NCI-H446 (cell line): ENCODE measurements around the gene GRIN2C.

Experiments
- DNase-seq, 2 experiments: peaks; one replicate each; lab custom pipeline; 2025; lab: John Stamatoyannopoulos, UW

GRIN2C gene

DNA sequence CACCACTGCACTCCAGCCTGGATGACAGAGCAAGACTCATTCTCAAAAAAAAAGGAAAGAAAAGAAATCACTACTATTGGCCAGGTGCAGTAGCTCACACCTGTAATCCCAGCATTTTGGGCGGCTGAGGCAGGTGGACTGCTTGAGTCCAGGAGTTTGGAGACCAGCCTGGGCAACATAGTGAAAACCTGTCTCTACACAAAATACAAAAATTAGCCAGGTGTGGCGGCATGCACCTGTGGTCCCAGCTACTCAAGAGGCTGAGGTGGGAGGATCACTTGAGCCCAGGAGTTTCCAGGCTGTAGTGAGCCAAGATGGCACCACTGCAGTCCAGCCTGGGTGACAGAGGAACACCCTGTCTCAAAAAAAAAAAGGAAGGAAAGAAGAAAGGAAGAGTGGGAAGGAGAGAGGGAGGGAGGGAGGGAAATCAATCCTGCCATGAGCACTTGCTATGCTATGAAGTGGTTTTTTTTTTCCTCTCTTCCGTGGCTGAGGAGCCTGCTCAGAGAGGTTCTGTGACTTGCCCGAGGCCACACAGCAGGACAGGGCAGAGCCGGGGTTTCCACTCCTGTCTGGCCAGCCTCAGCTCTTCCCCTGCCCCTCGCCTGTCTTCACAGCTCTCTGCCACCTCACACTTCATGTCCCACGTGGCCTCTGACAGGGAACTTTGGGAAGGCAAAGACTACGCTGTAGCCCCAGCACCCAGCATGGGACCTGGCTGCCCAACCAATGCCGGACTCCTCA, 10.9 kb downstream of the GRIN2C start:
- no peak for DNase-seq

DNA sequence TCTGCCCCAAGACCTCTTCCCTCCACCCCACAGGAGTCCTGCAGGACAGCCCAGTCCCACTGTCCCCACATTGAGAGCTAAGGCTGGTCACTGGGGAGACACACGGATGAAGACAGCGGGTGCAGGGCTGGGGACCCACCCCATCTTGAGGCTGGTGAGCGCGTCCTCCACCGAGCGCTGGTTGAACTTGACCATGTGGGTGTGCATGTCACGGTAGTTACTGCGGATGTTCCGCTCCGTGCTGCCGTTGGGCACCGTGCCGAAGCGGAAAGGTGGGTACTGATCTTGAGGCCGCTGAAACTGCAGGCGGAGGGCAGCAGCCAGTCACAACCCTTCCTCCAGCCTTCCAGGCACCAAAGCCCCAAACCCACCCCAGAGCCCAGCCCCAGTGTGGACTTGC, 13.1 kb downstream of the GRIN2C start:
- no peak for DNase-seq

DNA sequence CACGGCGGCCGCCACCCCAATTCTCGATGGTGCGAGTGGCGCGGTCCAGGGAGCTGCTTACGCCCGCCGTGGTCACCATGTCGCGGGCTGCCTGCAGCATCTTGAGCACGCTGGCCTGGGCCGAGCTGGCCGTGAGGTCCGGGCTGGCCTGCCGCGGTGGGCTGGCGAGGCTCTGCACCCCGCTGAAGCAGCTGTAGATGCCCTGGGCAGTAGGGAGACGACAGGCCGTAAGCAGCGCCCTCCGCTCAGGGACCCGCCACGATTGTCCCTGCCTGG, 16.4 kb downstream of the GRIN2C start:
- no peak for DNase-seq

DNA sequence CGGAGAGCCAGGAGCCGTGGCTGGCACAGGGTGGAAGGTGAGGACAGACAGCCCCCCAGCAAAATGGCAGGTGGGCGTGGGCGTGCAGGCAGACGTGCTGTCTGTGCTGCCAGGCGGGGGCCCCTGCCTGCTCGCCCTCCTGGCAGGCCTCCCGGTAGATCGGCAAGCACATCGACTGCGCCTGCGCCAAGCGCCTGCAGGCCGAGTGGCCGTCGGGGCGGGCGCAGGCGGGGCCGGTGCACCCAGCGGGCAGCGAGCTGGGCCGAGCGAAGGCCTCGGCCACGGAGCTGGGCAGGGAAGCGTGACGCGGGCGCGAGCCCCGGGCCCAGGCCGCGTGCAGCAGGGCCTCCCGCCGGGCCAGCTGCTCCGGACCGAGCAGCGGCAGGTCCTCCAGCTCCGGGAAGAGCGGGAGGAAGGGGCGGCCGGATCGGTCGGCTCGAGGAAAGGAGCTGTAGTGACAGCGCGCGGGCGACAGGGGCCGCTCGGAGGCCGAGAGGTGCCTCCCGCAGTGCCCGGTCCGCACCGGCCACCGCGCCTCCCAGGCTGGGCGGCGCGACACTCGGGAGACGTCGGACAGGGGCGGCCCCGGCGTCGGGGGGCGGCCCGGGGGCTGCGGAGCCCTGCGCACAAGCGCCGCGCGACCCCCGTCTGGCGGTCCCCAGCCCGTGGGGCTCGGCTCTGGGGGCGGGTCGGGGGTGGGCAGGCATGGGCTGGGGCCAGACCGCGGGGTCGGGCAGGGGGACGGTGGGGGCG, 16.9 kb downstream of the GRIN2C start:
- peak; percentile 86 to 95 for DNase-seq

DNA sequence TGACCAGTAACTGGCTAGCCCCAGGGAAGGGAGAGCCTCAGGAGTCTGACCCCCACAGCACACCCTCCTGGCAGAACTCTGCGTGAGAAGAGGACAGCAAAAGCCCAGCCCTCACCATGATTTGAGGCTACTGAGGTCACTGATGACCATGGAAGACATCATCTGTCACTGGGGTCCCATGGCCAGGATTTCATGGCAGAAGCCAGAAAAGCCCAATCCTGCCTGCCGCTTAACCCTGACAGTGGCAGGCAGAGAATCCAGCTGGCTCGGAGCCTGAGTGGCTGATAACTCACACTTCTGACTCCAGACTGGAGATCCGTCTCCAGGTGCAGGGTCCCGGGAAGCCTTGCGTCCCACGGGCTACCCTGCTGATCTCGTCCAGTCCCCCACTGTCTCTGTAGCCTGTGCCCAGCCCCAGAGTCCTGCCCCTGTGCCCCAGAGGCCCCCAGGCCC, 17.5 kb downstream of the GRIN2C start:
- DNase-seq = peak; percentile 86 to 93

DNA sequence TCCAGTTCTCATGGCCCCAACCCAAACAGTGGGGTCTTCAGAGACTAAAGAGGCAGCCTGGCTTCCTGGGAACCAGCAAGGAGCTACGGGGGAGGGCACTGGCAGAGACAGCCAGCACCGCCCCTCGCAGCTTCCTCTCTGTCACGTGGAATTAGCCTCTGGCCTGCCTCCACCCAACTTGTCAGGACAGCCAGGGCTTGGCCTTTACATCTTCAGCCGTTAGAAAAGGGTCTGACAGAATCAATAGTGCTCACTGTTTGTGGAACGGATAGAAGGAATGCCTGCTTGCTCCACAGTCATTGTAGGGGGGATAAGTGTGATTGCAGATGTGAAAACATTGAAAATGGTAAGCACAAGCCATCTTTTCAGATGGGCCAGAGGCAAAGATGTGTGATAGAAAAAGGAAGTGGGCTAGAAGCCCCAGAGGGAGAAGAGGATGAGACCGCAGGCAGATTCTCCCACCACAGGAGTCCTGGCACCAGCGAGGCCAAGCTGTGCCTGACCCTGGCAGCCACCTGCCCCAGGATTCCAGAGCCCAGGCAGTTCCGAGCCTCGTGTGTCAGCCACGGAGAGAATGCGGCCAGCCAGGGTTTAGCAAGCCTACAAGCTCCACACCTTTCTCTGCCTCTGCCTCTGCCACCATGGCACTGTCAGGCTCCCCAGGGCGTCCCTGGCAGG, 18.6 kb downstream of the GRIN2C start:
- peak; percentile 95 to 97 for DNase-seq

DNA sequence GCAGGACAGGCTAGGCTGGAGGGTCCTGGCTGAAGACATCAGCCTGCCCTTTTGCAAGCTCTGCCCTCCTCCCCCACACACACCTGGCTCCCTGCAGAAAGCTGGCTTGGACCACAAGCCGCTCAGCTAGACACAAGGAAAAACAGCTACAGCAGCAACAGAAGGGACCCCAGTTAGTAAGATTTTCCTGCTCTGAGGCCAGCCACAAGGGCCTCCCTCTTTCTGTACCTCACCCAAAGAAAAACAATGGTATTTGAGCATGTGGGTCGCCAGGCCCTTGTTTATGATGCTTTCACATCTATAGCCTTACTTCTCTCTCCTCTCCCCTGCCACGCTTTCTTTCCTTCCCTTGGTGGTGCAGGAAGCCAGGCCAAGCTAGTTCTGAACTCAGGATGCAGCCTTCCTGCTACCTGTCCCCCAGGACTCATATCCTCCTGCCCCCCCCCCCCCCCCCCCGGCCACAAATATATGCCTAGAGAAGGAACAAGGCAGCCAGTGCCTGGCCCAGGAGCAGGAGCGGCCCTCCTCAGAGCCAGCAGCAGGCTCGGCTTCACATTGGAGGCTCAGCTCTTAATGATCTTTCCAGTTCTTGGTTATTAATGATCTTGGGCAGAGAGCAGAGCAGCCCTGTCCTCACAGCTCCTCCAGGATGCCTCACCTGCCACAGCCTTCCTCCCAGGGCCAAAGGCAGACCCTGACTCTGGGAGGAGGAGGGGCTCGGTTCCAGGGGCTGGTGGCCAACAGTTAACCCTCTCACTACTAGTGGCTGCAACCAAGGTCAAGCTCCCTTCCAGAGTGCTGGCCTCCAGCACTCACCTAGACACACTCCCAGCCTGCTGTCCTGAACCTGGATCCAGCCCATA, 19.5 kb downstream of the GRIN2C start:
- peak in 1 of 2 experiments; percentile 62 for DNase-seq

DNA sequence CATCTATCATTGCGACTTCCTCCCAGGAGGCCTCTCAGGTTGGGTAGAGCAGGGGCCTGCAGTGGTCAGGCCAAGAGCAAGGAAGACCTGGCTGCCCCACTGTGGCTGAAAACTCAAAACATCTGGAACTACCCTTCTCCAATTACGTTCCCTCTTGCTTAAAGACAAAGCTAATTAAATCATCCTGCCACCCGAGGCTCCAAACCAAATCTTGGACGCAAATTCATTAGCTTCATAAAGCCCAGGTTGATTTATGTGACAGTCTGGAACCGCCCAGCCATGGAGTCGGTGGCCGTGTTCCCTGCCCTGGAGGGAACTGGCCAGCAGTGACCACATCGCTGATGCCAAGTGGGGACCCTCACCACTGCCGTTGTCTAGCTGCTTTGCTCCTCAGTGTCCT, 21.4 kb downstream of the GRIN2C start:
- no peak for DNase-seq

DNA sequence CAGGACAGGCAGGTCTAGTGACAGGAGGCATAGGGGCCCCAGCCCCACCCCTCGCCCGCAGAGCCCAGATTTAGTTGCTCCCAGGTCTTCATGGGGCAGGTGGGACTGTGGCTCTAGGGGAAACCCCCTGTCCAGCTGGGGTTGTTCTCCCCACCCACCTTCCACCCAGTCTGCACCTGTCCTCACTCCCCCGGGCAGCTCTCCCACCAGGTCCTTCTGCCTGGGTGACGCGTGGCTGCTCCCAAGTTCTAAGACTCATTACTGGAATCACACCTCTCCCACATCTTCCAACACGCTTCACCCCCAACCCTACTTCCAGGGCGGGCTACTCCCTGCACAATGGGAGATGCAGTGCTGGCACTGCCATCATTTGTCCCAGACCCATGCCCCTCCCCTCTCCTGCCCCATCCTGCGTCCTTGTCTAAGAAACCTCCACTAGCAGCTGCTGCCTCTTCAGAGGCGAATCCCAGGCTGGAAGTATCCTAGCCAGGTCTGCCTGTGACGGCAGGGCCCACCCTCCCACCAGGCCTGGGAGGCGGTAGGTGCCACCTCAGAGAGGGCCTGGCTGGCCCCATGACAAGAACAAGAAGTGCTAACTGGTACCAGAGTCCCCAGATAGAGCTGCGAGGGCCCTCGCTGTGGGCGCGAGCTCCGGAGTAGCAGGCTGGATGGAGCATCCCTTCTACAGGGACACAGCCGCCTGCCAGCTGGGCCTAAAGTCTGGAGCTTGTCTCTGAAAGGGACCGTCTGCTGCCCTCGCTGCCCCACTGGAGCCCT, 22.8 kb downstream of the GRIN2C start:
- no peak for DNase-seq

DNA sequence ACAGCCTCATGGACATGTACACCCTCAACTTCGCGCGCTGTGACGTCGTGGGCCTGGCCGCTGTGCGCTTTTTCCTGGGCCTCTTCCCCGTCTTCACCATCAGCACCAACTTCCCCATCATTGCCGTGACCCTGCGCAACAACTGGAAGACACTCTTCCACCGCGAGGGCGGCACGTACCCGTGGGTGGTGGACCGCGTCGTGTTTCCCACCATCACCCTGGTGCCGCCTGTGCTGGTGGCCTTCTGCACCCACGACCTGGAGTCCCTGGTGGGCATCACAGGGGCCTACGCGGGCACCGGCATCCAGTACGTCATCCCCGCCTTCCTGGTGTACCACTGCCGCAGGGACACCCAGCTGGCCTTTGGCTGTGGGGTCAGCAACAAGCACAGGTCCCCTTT, 23.5 kb downstream of the GRIN2C start:
- DNase-seq = no peak

DNA sequence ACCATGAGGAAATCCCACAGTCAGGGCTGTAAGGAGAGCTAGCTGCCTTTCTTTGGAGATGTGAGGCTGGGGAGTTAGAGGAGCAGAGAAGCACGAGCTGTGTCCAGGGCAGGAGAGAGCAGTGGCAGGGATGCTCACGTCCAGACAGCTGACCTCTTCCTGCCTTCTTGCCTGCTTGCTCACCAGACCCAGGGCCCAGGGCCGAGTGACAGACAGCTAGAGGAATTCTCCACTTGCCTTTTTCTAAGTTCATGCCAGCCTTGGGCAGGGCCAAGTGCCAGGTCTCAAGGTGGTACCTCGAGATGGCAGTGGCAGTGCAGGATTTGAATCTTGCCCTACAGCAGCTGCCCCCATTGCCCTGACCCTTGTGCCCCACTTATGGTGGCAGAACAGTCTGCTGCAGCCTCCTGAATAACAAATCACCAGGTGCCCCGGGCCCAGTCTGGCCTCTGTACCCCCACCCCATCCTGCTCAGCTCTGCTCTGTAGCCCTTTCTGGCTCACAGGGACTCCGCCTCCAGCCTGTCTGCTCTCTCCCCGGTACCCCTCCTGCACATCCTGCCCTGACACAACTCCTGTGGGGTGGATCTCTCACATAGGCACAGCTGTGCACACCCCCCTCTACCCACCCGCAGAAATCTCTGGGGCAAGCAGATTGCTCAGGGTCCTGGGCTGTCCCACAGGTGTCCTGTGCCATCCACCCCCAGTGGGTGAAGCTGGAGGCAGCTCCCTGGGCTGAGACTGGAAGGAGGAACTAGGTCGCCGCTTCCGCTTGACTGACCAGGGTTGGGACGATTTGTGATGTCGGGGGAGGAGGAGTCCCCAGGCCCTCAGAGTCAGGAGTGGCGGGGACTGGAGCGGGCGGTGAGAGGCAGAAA, 25.9 kb downstream of the GRIN2C start:
- no peak for DNase-seq

DNA sequence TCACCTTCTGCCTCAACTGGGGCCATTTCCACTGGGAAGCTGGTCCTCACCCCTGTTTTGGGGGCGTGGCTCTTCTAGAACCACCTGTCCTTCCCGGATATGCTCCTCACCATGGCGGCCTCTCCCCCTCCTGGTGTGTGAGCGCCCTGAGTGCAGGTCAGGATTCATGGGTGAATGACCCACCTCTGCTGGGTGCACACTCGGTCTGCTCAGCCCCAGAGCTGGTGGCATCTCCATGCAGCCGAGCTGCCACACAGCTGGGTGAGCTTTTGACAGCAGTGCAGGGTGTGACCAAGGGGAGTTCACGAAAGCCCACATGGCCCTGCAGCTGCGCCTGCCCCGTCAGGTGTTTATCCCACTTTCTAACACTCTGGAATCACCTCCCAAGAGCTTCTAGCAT, 27.3 kb downstream of the GRIN2C start:
- no peak for DNase-seq

DNA sequence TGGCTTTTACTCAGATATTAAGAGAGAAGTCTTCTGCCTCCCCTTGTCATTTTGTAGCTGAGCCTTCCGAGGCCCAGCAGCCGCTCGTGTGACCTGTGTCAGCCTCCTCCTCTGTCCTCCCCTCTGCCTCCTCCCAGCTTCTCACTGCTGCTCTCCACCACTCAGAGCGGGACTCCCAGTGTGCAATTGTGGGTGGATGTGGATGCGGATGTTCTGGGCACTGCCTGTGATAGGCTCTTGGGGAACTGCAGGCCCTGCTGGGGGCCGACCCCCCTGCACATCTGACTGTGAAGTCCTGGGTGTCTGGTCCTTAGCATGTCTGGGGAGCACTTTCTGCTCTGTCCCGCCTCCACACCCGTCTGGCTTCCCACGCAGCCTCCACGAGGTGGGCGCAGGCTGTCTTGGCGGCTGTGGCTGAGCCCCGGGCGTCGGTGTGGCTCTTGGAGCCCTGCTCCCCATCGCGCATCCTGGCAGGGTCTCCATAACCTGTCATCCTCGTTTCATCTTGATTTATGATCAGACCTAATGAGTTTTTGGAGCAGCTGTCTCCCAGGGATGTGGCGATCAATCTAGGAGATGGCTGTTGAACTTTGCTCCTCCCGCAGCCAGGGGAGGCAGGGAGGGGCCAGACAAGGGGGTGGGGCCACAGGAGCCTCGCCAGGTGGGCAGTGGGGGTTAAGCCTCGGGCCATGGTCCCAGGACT, 28.1 kb downstream of the GRIN2C start:
- DNase-seq = peak; percentile 84 to 93

DNA sequence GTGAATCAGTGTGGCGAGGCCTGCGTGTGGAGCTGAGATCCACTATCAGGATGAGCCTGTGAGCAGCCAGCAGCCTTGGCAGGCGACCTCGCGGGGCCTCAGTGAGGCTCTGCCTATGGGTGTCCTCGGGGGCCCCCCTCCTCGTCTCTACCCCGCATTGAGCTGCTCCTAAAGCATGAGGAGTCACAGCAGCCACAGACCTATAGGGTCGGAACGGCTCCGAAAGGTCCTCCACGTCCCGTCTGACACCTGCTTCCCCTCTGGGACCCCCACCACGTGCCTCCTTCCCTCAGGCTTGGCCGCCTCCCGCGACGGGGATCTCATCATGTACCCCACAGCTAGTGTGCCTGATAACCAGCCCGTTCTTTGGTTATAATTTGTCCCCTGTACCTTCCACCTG, 28.8 kb downstream of the GRIN2C start:
- no peak for DNase-seq

DNA sequence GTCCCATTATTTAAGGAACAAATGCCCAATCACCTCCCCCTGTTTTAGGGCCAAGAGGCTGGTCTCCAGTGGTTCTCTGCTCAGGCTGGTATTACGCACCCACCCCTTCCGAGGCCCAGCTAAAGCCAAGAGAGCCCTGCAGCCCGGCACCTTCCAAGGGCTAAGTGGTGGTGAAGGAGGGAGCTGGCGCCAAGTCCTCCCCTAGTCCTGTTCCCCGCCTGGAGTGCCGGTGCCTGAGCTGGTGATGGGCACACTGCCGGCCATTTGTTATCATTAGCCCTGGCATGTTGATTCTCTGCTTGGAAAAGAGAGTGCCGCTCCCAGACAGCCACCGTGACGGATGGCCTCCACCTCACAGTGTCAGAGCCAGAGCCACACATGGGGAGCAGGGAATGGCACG, 31.9 kb downstream of the GRIN2C start:
- peak; percentile 69 to 83 for DNase-seq

DNA sequence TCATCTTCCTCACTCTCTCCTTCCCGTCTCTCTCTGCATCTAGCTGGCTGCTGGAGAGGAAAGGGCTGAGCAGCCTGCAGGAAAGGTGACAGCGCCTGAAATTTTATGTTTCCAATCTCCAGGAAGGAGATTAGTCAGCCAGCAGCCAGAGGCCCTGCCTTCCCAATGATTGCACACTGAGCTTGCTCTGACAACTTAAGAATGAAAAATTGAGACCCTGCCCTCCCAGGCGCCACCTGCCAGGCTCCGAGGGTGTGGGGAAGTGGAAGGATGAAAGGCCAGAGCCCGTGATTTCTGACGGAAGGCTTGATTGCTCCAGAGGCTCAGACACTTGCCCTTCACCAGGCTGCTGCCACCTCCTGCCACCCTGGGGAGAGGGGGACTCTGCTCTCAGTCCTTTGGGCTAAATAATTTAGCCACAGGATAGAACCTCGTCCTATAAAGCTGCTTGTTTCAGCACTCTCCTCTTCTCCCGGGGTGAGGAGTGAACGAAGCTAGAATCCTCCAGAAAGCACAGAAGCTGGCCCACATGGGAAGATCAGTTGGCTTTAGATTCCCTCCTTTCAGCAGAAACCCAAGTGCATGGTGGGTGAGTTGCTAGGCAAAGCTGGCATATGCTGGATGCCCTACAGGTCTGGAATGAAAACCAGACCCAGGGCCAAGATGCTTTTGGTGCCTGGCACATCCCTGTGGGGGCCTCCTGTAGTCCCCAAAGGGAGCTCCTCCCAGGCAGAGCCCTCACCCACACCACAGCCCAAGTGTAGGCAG, 33.5 kb downstream of the GRIN2C start:
- peak; percentile 71 to 85 for DNase-seq

DNA sequence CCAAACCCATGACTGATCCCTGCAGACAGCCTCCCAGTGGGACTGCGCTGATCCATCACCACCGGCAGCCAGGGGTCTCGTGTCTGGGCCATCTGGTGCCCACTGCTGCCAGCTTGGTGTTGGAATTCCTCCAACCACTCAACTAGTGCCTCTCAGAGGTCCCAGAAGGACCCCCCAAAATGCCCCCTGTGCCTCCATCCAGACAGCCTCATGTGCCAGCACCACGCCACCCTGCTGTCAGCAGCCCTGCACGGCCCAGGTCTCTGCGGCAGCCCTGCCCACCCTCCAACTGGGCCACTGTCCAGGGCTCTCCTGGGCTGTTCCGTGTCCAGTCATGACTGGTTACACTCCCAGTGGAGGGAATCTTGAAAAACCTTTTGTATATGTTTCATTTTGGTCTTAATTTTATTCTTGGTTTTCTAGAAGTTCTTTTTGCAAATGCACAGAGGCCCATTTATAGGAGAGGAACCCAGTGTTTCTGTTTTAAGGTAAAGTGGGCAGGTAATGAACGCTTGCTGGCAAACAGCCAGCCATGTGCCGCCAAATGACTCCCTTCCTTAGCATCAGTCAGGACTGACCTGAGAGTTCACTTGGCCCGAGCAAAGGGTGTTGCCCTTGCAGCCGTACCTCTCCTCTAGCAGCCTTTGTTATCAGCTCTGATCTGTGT, 34.6 kb downstream of the GRIN2C start:
- DNase-seq = peak; percentile 73 to 96

DNA sequence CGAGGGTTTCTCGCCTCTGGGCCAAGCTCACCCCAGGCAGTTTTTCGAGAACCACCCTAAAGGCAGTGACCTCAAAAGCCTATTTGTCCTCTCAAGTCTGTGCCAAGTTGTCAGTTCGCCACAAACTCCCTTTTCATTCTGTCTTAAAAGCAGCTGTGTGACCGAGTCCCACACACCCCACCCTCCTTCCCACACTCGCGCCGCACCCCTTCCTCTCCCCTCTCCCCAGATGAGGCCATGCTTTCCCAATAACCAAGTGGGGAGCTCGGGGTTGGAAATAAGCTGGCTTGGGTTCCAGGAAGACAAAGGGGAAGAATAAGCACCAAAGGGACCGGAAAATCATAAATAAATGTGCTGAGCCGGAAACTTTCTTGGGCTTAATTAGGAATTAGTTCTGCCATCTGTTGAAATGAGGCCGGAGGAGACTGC, 36.7 kb downstream of the GRIN2C start:
- peak; percentile 74 to 86 for DNase-seq
